Measurements from ENCODE around the gene LRP1B.
"Not testable (repeated sequence)": the region's sequence is repeated elsewhere in the genome, so short reads cannot be mapped to it uniquely, and the experiment has no call there.

Gene LRP1B

GRCh38 chr2:142100139-142100873 is 30.5 kb downstream of the LRP1B start:
- DNase-seq = no peak

GRCh38 chr2:142097711-142098110 is 33.1 kb downstream of the LRP1B start:
- DNase-seq = no peak

- no peak for DNase-seq
Observed at GRCh38 chr2:142095647-142096046, 35.2 kb downstream of the LRP1B start.

DNA sequence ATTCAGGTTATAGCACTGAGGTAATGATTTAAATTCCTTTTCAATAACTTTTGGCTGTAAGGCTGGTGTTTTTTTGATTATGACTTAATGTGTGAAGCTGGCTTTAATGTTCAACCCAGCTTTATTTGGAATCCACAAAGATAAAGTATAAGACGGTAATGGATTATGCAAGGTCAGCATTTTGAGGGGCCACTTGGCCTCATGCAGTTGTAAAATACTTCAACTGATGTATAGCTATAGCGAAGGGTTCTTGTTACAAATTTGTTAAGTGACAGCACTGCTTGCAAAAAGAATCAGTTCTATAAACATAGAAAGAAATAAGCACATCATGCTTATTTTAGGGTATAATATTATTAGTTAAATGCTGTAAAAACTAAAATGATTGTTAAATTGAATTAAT is 36.6 kb downstream of the LRP1B start:
- no peak for DNase-seq

- DNase-seq = no peak
Observed at GRCh38 chr2:142088058-142088568, 42.7 kb downstream of the LRP1B start.

DNA sequence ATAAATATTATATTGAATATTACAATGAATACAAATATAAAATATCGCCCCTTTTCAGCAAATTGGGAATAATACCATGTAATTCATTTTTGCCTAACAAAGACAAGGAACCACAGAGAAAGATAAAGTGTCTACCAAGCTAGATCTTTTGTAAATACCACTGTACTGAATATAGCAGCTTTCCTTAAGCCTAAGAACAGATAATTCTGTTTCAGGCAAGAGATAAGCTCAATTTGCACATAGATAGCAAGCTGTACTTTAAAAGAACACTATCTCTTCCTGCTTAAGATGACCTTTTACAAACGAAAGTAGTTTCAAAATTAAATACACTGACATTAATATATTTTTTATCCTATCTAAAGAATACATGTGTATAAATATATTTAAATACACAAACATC is 43.2 kb downstream of the LRP1B start:
- DNase-seq = not testable (repeated sequence)

DNA sequence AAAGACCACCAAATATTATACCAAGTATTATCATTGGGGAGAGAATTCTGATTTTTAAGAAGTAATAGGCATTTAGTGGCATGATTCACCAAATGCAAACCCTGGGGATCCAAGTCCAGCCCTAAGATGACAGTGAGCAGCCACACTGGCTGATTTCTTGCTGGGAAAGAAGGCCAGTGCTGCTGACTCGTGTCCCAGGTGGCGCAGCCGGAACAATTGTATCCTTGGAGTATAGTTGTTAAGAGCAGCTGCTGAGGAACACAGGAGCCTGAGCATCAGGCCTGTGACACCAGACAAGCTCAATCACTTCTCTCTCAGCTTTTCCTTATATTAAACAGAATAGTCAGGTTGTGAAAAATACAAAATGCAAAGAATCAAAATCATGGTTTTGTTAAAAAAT is 48.4 kb downstream of the LRP1B start:
- no peak for DNase-seq

DNA sequence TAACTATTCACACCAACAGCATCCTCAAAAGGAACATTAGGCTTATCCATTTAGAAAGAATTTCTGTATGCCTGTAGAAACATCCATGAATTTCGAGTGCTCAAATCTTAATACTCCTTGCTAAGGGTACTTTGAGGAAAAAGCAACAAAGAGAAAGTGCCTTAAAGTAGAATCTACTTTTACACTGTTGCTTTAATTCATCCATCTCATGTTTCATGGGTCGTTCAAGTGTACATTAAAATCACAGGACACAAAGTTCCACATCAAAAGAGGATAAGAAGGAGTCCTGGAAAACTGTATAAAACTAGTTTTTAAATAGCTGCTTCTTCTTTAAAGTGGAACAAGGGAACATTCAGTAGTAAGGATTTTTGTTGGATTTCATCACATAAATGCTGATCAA is 54.5 kb downstream of the LRP1B start:
- no peak for DNase-seq

- no peak for DNase-seq
Observed at GRCh38 chr2:142075826-142076225, 55.0 kb downstream of the LRP1B start.

DNA sequence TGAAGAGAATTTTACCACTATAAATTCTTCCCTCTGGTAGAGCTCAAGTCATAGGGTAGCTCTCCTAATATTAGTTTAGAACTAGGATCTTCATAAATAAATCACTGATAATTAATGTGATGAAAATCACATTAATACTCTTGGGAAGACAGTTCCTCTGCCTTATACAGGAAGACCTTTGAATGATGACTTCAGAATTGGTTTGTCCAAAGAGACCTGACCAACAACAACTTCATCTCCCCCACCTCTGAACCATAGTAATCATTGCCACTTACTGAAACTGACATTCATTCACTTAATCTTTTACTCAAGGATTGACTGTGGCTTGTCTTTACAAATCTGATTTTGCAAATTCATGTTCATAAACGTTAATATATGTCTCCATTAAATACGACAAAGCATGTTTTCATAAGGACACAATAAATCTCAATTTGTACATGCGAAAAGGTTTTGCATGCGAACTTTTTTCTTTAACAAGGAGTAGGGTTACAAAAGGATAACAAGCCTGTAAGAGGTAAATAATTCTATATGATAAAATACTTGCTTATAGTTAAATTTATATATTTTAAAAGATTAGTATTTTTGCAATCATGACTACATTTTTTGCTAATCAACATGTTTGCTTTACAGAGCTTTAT is 61.4 kb downstream of the LRP1B start:
- no peak for DNase-seq

DNA sequence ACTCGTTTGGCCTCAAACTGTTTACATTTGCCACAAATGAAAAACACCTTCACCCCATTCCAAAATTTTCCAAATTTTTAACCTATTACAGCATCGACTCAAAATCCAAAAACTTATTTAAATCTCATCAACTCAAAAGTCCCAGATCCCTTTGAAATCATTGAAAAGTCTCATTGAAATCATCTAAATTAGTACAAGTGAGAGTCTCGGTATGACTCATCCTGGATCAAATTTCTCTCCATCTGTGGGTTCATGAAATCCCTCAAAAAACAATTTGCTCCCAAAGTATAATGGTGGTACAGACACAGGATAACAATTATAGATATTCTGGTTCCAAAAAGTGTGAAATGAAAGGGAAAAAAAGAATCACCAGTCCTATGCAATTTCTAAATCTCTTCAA is 65.1 kb downstream of the LRP1B start:
- no peak for DNase-seq

DNA sequence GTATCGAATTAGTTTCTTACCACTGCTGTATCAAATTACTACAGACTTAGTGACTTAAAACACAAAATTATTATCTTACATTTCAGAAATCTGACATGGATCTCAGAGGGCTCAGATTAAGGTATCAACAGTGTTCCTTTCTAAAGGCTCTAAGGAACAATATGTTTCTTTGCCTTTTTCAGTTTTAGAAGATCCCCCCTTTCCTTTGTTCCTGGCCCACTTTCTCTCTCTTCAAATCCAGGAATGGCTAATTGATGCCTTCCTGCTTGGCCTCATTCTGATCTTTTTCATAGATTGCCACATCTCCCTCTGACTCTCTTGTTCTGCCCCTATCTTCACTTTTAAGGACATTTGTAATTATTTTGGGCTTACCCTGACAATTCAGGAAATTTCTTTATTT is 65.7 kb downstream of the LRP1B start:
- DNase-seq = no peak

GRCh38 chr2:142061733-142062132 is 69.1 kb downstream of the LRP1B start:
- no peak for DNase-seq

- no peak for DNase-seq
Observed at GRCh38 chr2:142058149-142058548, 72.7 kb downstream of the LRP1B start.

DNA sequence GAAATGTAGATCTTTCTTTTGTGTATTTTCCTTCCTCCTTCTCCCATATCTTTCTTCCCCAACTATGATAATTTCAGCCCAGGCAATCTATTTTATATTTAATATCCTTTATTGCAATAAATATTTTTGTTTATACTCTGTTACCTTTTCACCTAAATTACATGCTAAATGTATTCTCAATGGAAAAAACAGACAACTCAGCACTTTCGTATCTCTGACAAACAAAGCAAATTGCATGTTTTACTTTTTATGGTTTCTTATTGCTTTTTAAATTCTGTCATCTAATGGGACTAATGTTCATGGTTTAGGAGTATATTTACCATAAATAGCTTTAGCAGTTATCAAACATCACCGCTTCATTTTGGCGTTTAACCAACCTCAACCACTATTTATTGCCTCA is 74.0 kb downstream of the LRP1B start:
- no peak for DNase-seq

DNA sequence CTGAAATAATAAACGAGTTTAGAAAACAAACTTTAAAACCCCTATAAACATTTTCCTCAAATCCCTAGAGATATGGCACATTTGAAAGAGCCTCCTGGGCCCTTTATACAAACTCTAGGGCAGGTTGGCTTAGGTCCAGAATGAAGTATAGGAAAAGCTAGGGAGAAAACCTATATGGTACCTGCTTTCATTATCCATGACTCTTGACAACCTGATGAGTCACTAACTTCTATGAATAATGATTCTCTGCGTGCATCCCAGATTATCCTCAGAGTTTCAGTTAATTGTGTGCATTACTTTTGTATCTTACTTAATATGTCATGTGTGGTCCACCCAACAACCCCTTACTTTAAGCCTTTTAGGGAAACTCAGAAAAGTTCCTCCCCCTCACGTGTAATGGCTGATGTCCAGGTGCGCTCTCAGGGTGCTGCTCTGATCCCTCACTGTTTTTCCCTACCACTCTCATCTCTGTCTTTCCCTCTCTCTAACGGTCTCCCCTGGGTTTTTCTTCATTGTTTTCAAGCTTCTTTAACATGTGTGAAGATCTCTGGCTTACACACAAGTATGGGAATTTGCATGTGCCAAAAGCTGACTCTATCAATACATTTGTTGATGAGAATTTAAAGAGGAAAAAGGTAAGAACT is 78.5 kb downstream of the LRP1B start:
- DNase-seq = no peak

DNA sequence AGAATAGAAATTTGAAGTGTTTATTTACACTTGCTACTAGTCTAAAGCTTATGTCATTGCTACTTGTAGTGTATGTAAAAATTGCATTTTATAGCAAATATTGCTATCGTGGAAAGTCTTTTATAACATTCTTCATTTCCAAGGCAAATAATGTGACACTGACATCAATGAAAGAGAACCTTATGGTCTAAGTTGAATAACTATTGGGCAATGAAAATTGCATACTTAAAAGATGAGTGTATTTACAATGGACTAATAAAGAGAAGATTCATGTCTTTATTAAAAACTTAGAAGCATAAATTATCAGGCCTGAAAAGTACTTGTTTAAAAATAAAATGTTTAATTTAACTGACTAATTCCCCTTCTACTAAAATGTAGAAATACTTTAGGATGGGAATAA is 82.2 kb downstream of the LRP1B start:
- DNase-seq = no peak

- DNase-seq = no peak
Observed at GRCh38 chr2:142045641-142046040, 85.2 kb downstream of the LRP1B start.

GRCh38 chr2:142044197-142044596 is 86.6 kb downstream of the LRP1B start:
- DNase-seq = no peak

DNA sequence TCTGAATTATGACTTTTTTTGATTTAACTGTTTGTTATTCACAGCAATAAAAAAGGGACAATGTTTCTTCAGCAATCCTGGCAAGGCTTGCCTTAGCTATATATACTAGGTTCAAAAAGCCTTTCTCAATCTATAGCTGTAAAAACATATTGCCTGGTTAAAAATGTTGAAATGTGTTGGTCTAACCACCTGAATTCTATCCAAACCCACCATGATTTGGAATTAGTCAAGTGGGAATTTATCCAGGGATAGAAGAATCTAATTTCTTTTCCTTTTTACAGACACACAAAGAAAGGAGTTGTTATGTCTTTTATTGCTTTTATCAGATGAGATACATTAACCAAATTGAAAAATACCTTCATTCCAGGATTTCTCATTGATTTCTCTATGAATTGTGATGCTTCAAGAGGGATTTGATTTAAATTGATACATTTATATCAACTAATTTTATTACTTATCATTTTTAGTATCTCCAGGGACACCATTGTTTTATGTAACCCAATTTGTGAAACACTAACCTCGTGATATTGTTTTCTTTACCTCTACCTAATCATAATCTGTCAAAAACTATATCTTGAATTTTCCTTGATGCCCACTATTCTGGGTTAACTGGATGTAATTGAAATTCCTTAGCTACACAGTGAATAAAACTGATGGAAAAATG is 88.1 kb downstream of the LRP1B start:
- DNase-seq = no peak

- no peak for DNase-seq
Observed at GRCh38 chr2:142041996-142042395, 88.8 kb downstream of the LRP1B start.

DNA sequence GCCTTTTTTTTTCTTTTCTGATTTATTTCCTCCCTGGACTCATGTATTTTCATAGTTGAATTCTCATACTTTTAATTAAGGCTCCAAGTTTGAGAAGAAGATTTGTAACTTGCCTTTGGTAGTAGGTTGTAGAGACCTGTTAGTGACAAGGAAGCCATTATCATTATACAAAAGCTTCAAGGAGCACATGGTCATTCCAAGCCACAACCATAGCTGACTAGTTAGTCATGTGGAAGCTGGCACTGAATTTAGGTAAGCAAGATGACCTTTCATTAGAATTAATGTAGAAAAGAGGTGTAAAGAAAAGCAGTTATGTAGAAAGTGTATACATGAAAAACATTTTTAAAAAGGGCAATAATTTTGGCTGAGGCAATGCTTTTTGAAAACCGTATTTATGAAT is 89.7 kb downstream of the LRP1B start:
- DNase-seq = no peak

GRCh38 chr2:142040556-142040955 is 90.3 kb downstream of the LRP1B start:
- no peak for DNase-seq

- DNase-seq = no peak
Observed at GRCh38 chr2:142038826-142039225, 92.0 kb downstream of the LRP1B start.

Data from NCI-H1092 (cell line).